ENCODE data around the gene DDR1. TPM values are rescaled to one million over a fixed set of nuclear protein-coding genes. Genes with fewer than 3 reads are reported as not detected.

DDR1 gene
- total RNA-seq, 4 donors from 2014 or later: 149 to 322 (median 230) TPM

- peaks cover 39% of the 10 kb centered on the region for H3K27me3 ChIP-seq
- no peak for TF ChIP-seq POLR2A (IDR thresholded peaks at IDR 0.05)
- no peaks in the 10 kb centered on the region for H3K4me1 ChIP-seq
- H3K27ac ChIP-seq: no peak overlapping the region
- no peak overlapping the region for H3K4me3 ChIP-seq
- H3K9me3 ChIP-seq: no peaks in the 10 kb centered on the region
- no peaks in the 10 kb centered on the region for H3K36me3 ChIP-seq
- in situ Hi-C loops (cut with MboI; ENCODE audit: low pct_ligation_motif_present in 1 of 4, low pct_unique_long_range_greater_than_20kb in 1 of 4, low sequenced_read_pairs in 3 of 4) (loop anchor here in 2 of 4 donors (10.0 to 25.0 kb wide), 2 partner anchors 105 to 123 kb away; no protein-coding TSS in a partner anchor), intact Hi-C loops (cut with DNase I; ENCODE audit: low total_unique reads) (no loop called here)
- no peak for DNase-seq
- WGBS, 2 donors (ENCODE audit: low coverage in 1 of 2): 58% methylated on average over 3 of the region's 3 CpGs; no CpG with 5 or more reads in 1 of the 2 donors
Measured at GRCh38 chr6:30939473-30939872, 55.2 kb downstream of the DDR1 start.

GRCh38 chr6:30940361-30940986 lies 56.2 kb downstream of the DDR1 start, which contains the start of gene MUCL3:
MUCL3 (plus strand) TSS chr6:30940973; CDS start chr6:30941000, 27 bp downstream.
- no peaks in the 10 kb centered on the region for H3K9me3 ChIP-seq
- TF ChIP-seq POLR2AphosphoS5 (IDR thresholded peaks at IDR 0.05) (no peak), CTCF (IDR thresholded peaks at IDR 0.05) (no peak), POLR2A (IDR thresholded peaks at IDR 0.05) (no peak), EP300 (IDR thresholded peaks at IDR 0.05; ENCODE audit: low read depth) (no peak)
- in situ Hi-C loops (cut with MboI; ENCODE audit: low pct_ligation_motif_present in 1 of 4, low pct_unique_long_range_greater_than_20kb in 1 of 4, low sequenced_read_pairs in 3 of 4) (loop anchor here in 1 of 4 donors (25.0 kb wide), 1 partner anchor 122 kb away; no protein-coding TSS in a partner anchor), intact Hi-C loops (cut with DNase I; ENCODE audit: low total_unique reads) (no loop called here)
- H3K27ac ChIP-seq: no peak within 1 kb of the TSS
- H3K36me3 ChIP-seq: no peaks in the 10 kb centered on the region
- H3K4me1 ChIP-seq: no peaks in the 10 kb centered on the region
- peak; percentile 37 for DNase-seq
- peaks cover 41% of the 10 kb centered on the region for H3K27me3 ChIP-seq
- 34 to 59% methylated on average over 5 to 16 of the region's 16 CpGs for WGBS, 2 donors (ENCODE audit: low coverage in 1 of 2)
- no peak within 1 kb of the TSS for H3K4me3 ChIP-seq

- intact Hi-C loops (cut with DNase I; ENCODE audit: low total_unique reads): no loop called here
- peak; percentile 76 for DNase-seq
- 13% methylated on average over 15 of the region's 15 CpGs; no CpG with 5 or more reads in 1 of the 2 donors for WGBS, 2 donors (ENCODE audit: low coverage in 1 of 2)
Measured at GRCh38 chr6:30942338-30943060, 58.2 kb downstream of the DDR1 start.

GRCh38 chr6:30944051-30944450 lies 59.7 kb downstream of the DDR1 start:
- Histone ChIP-seq H3K4me3 (no peak overlapping the region), H3K4me1 (no peaks in the 10 kb centered on the region), H3K36me3 (no peaks in the 10 kb centered on the region), H3K9me3 (no peaks in the 10 kb centered on the region), H3K27ac (no peak overlapping the region), H3K27me3 (peaks cover 34% of the 10 kb centered on the region)
- intact Hi-C loops (cut with DNase I; ENCODE audit: low total_unique reads) (no loop called here), in situ Hi-C loops (cut with MboI; ENCODE audit: low pct_ligation_motif_present in 1 of 4, low pct_unique_long_range_greater_than_20kb in 1 of 4, low sequenced_read_pairs in 3 of 4) (loop anchor here in 1 of 4 donors (25.0 kb wide), 1 partner anchor 118 kb away; no protein-coding TSS in a partner anchor)
- TF ChIP-seq CTCF (IDR thresholded peaks at IDR 0.05): no peak
- TF ChIP-seq POLR2AphosphoS5 (IDR thresholded peaks at IDR 0.05): no peak
- no peak for TF ChIP-seq EP300 (IDR thresholded peaks at IDR 0.05; ENCODE audit: low read depth)
- TF ChIP-seq POLR2A (IDR thresholded peaks at IDR 0.05): no peak
- WGBS, 2 donors (ENCODE audit: low coverage in 1 of 2): 84 to 94% methylated on average over 2 to 4 of the region's 4 CpGs
- DNase-seq: no peak

More at GRCh38 chr6:30942338-30943060, 58.2 kb downstream of the DDR1 start:
- no peaks in the 10 kb centered on the region for H3K36me3 ChIP-seq
- H3K27me3 ChIP-seq: peaks cover 41% of the 10 kb centered on the region
- in situ Hi-C loops (cut with MboI; ENCODE audit: low pct_ligation_motif_present in 1 of 4, low pct_unique_long_range_greater_than_20kb in 1 of 4, low sequenced_read_pairs in 3 of 4): loop anchor here in 1 of 4 donors (25.0 kb wide), 1 partner anchor 120 kb away; no protein-coding TSS in a partner anchor
- no peaks in the 10 kb centered on the region for H3K4me1 ChIP-seq
- H3K4me3 ChIP-seq: no peak overlapping the region
- no peak overlapping the region for H3K27ac ChIP-seq
- H3K9me3 ChIP-seq: no peaks in the 10 kb centered on the region
- TF ChIP-seq CTCF (IDR thresholded peaks at IDR 0.05): peak in 4 of 5 experiments; percentile 22 to 50 (median 28)
- no peak for TF ChIP-seq EP300 (IDR thresholded peaks at IDR 0.05; ENCODE audit: low read depth)
